KBM-7 (cell line): ENCODE results near the gene CCDC33.

Experiments used
- DNase-seq: peaks from one replicate; pipeline ENCODE4 v3.0.0-alpha.2; 2015
- in situ Hi-C: fragments of 300-500 bp; cut with MboI; formaldehyde crosslinking; loops from 2 replicates; pipeline ENCODE4 v1.14.3; 2020; ENCODE audit warnings: low sequenced_read_pairs, low pct_unique_long_range_greater_than_20kb, mixed read lengths

CCDC33 gene

GRCh38 chr15:74270854-74271520 is 34.9 kb downstream of the CCDC33 start:
- in situ Hi-C loops: no loop called here
- DNase-seq: no peak

DNA sequence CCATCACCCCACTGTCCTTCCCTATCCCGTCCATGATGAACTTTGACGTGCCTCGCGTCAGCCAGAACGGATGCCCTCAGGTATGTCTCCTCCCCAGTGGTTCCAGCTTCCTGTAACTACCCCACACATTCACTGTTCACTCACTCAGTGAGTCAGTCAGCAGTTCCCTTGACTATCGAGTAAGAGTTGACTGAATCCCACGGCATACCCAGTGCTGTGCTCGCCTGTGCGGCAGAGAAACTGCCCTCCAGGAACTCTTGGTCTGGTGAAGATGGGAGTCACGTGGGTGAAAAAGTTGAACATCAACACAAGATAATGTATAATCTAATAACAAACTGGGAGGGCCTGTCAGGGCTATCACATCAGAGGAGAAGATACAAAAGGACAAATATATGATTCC is 36.7 kb downstream of the CCDC33 start:
- in situ Hi-C loops: no loop called here
- DNase-seq: no peak

DNA sequence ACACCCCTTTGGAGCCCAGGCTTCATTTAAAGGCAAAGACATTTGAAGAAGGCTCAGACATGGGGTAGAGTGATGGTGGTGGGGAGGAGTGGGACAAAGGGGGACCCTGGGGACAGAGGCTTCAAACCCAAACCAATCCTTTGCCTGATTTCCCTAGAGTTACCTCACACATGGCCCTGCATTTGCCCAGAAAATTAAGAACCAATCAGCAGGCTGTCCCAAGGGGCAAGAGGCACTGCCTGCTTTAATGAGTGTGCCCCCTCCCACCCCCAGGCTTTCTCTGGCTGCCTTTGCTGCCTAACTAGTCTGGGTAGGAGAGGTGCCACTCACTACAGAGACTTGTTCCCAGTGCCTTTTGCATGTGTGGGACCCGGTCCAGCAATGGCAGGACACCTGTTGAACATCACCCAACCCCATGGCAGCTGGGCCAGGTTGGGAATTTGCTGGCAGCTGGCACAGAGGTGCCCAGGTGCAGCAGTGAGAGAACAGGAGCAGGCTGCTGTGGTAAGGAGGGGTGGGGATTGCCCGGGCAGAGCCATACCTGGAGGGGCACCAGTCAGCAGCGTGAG is 38.4 kb downstream of the CCDC33 start:
- no peak for DNase-seq
- in situ Hi-C loops: no loop called here

DNA sequence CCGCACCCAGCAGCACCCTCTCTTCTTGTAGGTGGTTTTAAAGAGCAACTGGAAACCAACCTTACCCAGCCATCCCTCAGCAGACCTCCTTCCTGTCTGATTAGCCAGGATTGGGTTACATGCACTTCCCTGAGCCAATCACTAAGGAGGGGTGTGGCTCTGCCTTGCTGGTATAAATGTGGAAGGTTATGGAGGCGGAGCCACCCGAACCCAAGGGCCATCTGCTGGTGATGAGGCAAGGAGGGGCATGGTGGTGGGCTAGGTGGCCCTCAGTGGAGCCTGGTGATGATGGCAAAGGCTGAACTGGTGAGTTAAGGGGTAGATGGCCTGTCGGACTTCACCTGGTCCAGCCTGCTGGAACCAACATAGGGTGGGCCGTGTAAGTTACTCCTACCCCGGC is 39.8 kb downstream of the CCDC33 start:
- in situ Hi-C loops: no loop called here
- DNase-seq: peak; percentile 7

GRCh38 chr15:74276560-74276959 is 40.4 kb downstream of the CCDC33 start:
- in situ Hi-C loops: no loop called here
- no peak for DNase-seq

- in situ Hi-C loops: no loop called here
- no peak for DNase-seq
Observed at GRCh38 chr15:74277242-74277810, 41.2 kb downstream of the CCDC33 start.

DNA sequence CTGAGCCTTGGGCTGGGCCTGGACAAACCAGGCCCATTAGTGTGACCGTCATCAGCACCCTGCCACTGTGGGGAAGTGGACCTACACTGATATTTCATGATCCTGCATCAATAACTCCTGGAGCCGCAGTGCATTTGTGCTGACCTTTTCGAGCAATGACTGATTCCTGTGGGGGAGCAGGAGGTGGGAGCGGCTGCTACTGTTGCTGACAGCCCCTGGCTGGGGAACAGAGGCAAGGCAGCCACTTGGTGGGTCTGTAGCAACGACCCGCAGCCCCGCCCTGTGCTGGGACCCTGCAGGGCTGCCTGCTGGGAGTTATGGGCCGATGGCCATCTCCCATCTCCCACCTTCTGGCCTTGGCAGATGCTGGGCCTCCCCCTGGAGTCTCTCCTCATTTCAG is 42.1 kb downstream of the CCDC33 start:
- in situ Hi-C loops: no loop called here

GRCh38 chr15:74281147-74282133 is 45.3 kb downstream of the CCDC33 start:
- DNase-seq: no peak
- in situ Hi-C loops: no loop called here

More for the DNA sequence above, 42.1 kb downstream of the CCDC33 start:
- DNase-seq: no peak

- in situ Hi-C loops: no loop called here
- DNase-seq: no peak
Observed at GRCh38 chr15:74283368-74283767, 47.2 kb downstream of the CCDC33 start.

- DNase-seq: no peak
- in situ Hi-C loops: no loop called here
Observed at GRCh38 chr15:74289671-74290070, 53.5 kb downstream of the CCDC33 start.

- DNase-seq: no peak
- in situ Hi-C loops: no loop called here
Observed at GRCh38 chr15:74290645-74291044, 54.5 kb downstream of the CCDC33 start.

GRCh38 chr15:74291101-74292071 is 55.3 kb downstream of the CCDC33 start:
- in situ Hi-C loops: no loop called here
- DNase-seq: peak; percentile 89

DNA sequence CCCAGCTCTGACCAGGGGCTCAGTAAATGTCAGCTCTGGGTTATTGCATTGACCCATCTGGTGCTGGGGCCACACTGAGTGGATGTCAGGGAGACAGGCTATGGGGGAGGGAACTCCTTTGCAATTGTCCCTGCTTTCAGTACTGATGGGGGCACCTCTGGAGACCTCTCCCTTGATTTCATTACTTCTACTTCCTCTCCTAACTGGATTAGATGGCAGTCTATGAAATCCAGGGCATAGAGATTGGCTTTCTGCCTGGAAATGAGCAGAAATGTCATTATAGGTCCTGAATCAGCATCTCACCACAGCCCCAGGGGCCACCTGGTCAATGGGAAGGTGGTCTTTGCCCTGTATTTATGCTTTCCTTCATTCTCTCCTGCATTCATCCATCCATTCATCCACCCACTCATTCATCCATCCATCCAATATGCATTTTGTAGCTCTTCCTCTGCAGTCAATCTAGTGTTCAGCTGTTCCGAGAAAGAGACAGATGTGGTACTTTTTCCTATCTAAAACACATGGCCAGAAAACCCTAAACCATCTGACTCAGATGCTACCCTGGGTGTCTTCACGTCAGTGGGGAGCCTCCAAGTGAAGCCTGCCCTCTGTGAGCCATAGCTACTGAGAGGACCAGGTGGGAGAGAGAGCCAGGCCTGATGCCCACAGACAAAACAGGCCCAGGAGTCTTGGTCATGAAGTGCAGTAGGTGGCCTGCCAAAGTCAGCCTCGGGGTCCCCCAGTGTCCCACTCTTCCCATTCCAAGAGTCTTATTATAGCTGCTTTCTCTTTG is 57.1 kb downstream of the CCDC33 start:
- DNase-seq: no peak
- in situ Hi-C loops: no loop called here

DNA sequence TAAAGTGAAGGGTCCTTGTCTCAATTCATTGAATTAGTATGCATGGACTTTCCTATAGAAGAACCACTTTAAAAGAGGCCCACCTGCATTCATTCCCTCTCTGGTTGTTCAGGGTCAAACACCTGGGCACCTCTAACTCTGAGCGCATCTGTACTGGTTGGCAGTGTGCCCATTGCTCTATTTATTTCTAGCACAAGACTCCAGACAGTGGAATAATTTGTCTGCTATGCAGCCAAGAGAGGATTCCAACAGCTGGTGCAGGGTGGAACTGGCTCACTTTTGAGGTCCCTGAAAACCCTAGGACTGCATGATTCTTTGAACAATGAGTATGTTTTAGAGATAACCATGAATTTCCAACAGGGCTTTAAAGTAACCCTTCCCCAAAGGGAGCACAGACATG is 57.9 kb downstream of the CCDC33 start:
- no peak for DNase-seq
- in situ Hi-C loops: no loop called here

- in situ Hi-C loops: no loop called here
- DNase-seq: no peak
Observed at GRCh38 chr15:74295800-74296199, 59.7 kb downstream of the CCDC33 start.

DNA sequence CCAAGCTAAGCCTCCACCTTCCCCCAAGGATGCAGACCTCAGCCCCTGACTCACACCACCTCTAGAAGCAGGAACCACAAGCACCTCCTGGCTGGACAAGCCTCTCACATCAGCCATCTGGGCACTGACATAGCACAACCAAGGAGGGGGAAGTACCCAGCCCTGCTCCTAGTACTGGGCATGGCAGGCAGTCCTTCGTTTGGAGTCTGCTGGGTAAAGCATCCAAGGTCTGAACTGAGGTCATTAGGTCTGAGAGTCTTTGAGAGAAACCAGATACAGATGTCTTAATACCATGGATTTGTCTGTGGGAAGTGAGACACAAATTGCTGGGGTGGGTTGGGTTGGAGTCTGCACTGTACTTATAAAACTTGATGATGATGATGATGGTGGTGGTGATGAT is 61.8 kb downstream of the CCDC33 start:
- no peak for DNase-seq
- in situ Hi-C loops: no loop called here

- in situ Hi-C loops: loop anchor here (25.0 kb wide), 2 partner anchors 163 to 1613 kb away; partner anchors contain the start of genes BBS4, HIGD2B and ISLR2
- DNase-seq: no peak
Observed at GRCh38 chr15:74300057-74300795, 64.1 kb downstream of the CCDC33 start.
